ENCODE measurements around the gene RAVER1. TPM values are rescaled to one million over a fixed set of nuclear protein-coding genes. Genes with fewer than 3 reads are reported as not detected.

Gene RAVER1
- total RNA-seq, 1 experiment from 2014 or later = 86.9 TPM

DNA sequence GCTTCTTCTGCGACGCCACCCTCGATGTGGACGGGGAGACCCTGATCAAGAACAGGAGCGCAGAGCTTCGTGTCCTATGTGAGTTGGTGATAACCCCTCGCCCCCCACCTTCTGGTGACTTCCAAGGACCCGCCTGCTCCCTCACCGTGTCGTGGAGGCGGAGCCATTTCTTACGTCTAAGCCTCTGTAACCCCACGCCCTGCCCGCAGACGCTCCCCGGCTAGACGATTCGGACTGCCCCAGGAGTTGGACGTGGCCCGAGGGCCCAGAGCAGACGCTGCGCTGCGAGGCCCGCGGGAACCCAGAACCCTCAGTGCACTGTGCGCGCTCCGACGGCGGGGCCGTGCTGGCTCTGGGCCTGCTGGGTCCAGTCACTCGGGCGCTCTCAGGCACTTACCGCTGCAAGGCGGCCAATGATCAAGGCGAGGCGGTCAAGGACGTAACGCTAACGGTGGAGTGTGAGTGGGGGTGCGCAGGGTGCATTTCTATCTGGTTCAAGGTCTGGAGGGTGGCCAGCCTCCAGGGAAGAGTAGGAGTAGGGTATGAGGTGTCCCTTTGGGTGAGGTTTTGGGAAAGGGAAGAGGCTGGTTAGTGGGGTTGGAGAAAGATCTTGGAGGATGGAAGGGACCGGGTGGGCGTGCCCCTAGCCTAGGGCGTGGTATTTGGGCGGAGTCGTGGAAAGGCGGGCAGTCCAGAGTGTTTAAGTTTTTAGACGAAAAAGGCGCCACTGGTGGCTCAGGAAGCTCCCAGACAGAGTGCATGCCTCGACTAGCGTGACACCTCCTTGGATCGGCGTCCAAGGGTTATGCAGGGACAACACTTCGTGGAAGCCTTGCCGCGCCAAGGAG, 40.3 kb downstream of the RAVER1 start (continued):
- TF ChIP-seq, protein P1, sequence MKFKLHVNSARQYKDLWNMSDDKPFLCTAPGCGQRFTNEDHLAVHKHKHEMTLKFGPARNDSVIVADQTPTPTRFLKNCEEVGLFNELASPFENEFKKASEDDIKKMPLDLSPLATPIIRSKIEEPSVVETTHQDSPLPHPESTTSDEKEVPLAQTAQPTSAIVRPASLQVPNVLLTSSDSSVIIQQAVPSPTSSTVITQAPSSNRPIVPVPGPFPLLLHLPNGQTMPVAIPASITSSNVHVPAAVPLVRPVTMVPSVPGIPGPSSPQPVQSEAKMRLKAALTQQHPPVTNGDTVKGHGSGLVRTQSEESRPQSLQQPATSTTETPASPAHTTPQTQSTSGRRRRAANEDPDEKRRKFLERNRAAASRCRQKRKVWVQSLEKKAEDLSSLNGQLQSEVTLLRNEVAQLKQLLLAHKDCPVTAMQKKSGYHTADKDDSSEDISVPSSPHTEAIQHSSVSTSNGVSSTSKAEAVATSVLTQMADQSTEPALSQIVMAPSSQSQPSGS (CRISPR knock-in tag; IDR thresholded peaks at IDR 0.05; ENCODE audit: borderline replicate concordance, low read depth) = no peak
- TF ChIP-seq, protein P2, sequence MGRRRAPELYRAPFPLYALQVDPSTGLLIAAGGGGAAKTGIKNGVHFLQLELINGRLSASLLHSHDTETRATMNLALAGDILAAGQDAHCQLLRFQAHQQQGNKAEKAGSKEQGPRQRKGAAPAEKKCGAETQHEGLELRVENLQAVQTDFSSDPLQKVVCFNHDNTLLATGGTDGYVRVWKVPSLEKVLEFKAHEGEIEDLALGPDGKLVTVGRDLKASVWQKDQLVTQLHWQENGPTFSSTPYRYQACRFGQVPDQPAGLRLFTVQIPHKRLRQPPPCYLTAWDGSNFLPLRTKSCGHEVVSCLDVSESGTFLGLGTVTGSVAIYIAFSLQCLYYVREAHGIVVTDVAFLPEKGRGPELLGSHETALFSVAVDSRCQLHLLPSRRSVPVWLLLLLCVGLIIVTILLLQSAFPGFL (CRISPR knock-in tag; IDR thresholded peaks at IDR 0.05; ENCODE audit: borderline replicate concordance) = no peak
- TF ChIP-seq ZNF138 (CRISPR knock-in tag; conservative IDR thresholded peaks at IDR 0.05) (no peak), ZNF396 (CRISPR knock-in tag; IDR thresholded peaks at IDR 0.05; ENCODE audit: borderline replicate concordance) (no peak)

DNA sequence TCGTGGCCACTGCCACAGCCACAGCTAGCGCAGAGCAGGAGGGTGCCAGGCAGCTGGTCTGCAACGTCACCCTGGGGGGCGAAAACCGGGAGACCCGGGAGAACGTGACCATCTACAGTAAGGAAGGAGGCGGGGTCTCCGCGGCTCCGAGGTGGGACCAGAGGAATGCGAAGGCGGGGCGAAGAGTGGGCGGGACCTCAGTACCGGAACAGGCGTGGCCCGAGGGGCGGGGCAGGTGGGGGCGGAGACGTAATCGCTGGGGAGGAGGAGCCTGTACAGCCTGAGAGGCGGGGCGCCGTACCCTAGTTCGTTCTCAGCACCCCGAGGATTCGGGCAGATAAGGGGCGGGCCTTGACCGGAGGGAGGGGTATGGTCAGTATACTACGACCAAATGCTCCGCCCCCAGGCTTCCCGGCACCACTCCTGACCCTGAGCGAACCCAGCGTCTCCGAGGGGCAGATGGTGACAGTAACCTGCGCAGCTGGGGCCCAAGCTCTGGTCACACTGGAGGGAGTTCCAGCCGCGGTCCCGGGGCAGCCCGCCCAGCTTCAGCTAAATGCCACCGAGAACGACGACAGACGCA, 41.0 kb downstream of the RAVER1 start:
- ChIA-PET POLR2A (interaction anchor here (0.9 to 1.7 kb wide), 3 partner anchors 24 to 61 kb away, joined by 3 to 5 read pairs (median 5); no protein-coding TSS in a partner anchor), CTCF (interaction anchor here (0.6 to 9.0 kb wide), 10 partner anchors 16 to 132 kb away, joined by 3 to 180 read pairs (median 6); partner anchors contain the start of genes ICAM1 and PDE4A)
- no peaks in the 10 kb centered on the region for H3K9me3 Mint-ChIP-seq
- H3K27ac Mint-ChIP-seq = no peak overlapping the region
- TF ChIP-seq, protein P3, sequence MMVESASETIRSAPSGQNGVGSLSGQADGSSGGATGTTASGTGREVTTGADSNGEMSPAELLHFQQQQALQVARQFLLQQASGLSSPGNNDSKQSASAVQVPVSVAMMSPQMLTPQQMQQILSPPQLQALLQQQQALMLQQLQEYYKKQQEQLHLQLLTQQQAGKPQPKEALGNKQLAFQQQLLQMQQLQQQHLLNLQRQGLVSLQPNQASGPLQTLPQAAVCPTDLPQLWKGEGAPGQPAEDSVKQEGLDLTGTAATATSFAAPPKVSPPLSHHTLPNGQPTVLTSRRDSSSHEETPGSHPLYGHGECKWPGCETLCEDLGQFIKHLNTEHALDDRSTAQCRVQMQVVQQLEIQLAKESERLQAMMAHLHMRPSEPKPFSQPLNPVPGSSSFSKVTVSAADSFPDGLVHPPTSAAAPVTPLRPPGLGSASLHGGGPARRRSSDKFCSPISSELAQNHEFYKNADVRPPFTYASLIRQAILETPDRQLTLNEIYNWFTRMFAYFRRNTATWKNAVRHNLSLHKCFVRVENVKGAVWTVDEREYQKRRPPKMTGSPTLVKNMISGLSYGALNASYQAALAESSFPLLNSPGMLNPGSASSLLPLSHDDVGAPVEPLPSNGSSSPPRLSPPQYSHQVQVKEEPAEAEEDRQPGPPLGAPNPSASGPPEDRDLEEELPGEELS (CRISPR knock-in tag; IDR thresholded peaks at IDR 0.05) = peak; percentile 40; the same call in 1 of the 2 replicates
- peak; percentile 88 for TF ChIP-seq SP1 (CRISPR knock-in tag; conservative IDR thresholded peaks at IDR 0.05)
- no peak for TF ChIP-seq ZNF317 (CRISPR knock-in tag; IDR thresholded peaks at IDR 0.05; ENCODE audit: borderline replicate concordance, low read depth)
- DNase-seq (ENCODE audit: low spot score) = peak; percentile 99
- no peaks in the 10 kb centered on the region for H3K36me3 Mint-ChIP-seq
- peak; percentile 73 for ATAC-seq
- peaks cover 39% of the 10 kb centered on the region for H3K4me1 Mint-ChIP-seq
- H3K4me3 Mint-ChIP-seq = peak overlapping the region; percentile 82
- peaks cover 98% of the 10 kb centered on the region for H3K27me3 Mint-ChIP-seq (ENCODE audit: low read depth)

DNA sequence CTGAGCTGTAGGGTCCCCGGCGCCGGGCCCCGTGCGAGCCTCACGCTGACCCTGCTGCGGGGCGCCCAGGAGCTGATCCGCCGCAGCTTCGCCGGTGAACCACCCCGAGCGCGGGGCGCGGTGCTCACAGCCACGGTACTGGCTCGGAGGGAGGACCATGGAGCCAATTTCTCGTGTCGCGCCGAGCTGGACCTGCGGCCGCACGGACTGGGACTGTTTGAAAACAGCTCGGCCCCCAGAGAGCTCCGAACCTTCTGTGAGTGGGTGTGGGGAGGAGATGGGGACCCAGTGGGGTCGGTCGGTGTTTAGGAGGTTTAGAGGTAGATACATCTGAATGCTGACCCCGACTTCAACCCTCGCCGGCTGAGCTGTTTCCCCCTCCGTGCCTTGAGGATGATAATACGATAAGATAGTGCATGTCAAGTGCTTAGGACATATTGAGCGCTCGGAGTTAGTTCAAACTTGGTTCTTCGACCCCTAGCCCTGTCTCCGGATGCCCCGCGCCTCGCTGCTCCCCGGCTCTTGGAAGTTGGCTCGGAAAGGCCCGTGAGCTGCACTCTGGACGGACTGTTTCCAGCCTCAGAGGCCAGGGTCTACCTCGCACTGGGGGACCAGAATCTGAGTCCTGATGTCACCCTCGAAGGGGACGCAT, 41.6 kb downstream of the RAVER1 start:
- no peak for TF ChIP-seq ZNF121 (CRISPR knock-in tag; IDR thresholded peaks at IDR 0.05)
- peak; percentile 51; the same call in 1 of the 2 replicates for TF ChIP-seq ZNF263 (CRISPR knock-in tag; IDR thresholded peaks at IDR 0.05; ENCODE audit: low read depth)
- no peak for TF ChIP-seq GABPB1 (CRISPR knock-in tag; IDR thresholded peaks at IDR 0.05)
- Mint-ChIP-seq H3K4me1 (peaks cover 38% of the 10 kb centered on the region), H3K27me3 (ENCODE audit: low read depth) (peaks cover 98% of the 10 kb centered on the region), H3K9me3 (no peaks in the 10 kb centered on the region), H3K36me3 (no peaks in the 10 kb centered on the region), H3K27ac (no peak overlapping the region), H3K4me3 (peak overlapping the region; percentile 82)
- DNase-seq (ENCODE audit: low spot score) (no peak), ATAC-seq (no peak)
- ChIA-PET POLR2A (interaction anchor here (1.0 to 1.7 kb wide), 4 partner anchors 21 to 62 kb away, joined by 3 to 8 read pairs (median 5); partner anchors contain the start of gene ICAM1), CTCF (interaction anchor here (0.6 to 9.0 kb wide), 15 partner anchors 20 to 195 kb away, joined by 3 to 180 read pairs (median 4); partner anchors contain the start of genes CDC37, ICAM1, PDE4A and TYK2)

Data from WTC11 (cell line).